Progenitor cell of endocrine pancreas (in vitro differentiated cells): Measurements from ENCODE around the gene HS3ST5. TPM values are rescaled to one million over a fixed set of nuclear protein-coding genes. Genes with fewer than 3 reads are reported as not detected.

Source experiments
- DNase-seq: peaks from one replicate; pipeline ENCODE4 v3.0.0; 2021; ENCODE audit warnings: low spot score; ENCODE audit not compliant: unreplicated experiment
- H3K27ac Mint-ChIP-seq: 2 replicates; pipeline ENCODE4 v1.8.0; 2021; ENCODE audit warnings: mild to moderate bottlenecking, moderate library complexity, mixed read lengths
- H3K27me3 Mint-ChIP-seq: 2 replicates; pipeline ENCODE4 v1.8.0; 2021; ENCODE audit warnings: mixed read lengths
- H3K36me3 Mint-ChIP-seq: 2 replicates; pipeline ENCODE4 v1.8.0; 2022; ENCODE audit warnings: mixed read lengths; ENCODE audit not compliant: insufficient read depth
- H3K4me1 Mint-ChIP-seq: 2 replicates; pipeline ENCODE4 v1.8.0; 2021; ENCODE audit warnings: low read depth, mixed read lengths
- H3K4me3 Mint-ChIP-seq: 2 replicates; pipeline ENCODE4 v1.8.0; 2021; ENCODE audit warnings: low read depth, mild to moderate bottlenecking, moderate library complexity, mixed read lengths
- H3K9me3 Mint-ChIP-seq: 2 replicates; pipeline ENCODE4 v1.8.0; 2021; ENCODE audit warnings: low read depth, mixed read lengths
- long read RNA-seq: library from polyadenylated mRNA; unstranded; transcript quantifications from one replicate; pipeline ENCODE4 v2.0.0, GENCODE V29; 2020
- total RNA-seq: library from RNA; stranded (reverse); gene quantifications from 2 replicates; pipeline ENCODE4 v1.2.1, GENCODE V29; 2021
- TF ChIP-seq, protein P1 (sequence below): fragments of 200-600 bp; sonication (generic); IDR thresholded peaks from one replicate; pipeline ENCODE4 v1.5.0; 2021; ENCODE audit warnings: antibody characterized with exemption, mild to moderate bottlenecking; ENCODE audit not compliant: unreplicated experiment

The HS3ST5 gene, protein sequence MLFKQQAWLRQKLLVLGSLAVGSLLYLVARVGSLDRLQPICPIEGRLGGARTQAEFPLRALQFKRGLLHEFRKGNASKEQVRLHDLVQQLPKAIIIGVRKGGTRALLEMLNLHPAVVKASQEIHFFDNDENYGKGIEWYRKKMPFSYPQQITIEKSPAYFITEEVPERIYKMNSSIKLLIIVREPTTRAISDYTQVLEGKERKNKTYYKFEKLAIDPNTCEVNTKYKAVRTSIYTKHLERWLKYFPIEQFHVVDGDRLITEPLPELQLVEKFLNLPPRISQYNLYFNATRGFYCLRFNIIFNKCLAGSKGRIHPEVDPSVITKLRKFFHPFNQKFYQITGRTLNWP
- 0.31 and 0.95 TPM in 2 replicates for total RNA-seq
- long read RNA-seq, partial matches to known transcripts, result 0 of 2 reads
- long read RNA-seq, other reads (novel, unspliced or antisense), result 2 of 2 reads

DNA sequence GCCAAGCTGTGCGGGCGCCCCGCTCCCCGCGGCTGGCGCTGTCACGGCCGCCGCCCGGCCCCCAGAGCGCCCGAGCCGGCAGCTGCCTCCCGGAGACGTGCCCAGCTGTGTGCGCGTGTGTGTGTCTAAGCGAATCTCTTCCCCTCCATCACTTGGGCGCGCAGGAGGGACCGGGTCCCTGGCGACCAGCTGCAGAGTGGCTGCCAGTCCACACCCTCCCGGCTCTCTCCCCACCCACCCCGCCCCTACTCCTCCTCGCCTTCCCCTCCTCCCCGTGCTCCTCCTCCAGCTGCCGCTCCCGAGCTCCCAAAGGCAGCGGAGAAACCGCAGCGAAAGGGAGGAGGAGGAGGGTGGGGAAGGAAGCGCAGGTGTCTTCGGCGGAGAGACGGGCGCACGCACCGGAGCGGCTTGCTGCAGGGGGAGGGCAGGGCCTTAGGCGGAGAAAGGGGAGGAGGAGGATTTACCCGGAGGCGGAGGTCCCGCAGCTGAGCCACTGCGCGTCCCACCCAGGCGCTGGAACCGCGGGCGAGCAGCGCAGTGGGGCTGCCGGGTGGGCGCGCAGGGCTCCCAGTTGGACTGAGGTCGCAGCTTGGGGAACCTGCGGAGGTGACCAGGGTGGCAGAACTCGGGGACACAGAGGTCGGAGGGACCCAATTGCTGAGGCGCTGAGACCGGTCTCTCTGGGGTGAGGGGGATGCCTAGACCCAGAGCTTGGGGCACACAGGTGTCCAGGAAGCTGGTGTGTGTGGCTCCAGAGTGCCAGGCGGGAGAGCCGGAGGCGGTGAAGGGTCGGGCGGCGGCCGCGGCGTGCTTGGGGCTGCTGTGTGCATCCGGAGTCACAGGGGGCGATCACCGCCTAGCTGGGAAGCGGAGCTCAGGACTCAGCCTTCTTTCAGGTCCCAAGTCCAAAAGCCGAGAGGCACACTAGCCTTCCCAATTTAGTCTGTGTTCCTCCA is at the start of gene HS3ST5:
Gene HS3ST5, minus strand, starts transcription at position 198 of the 956 bp plus-strand sequence. CDS start 280,178 bp downstream, outside the sequence.
- Mint-ChIP-seq H3K27ac (peak within 1 kb of the TSS; percentile 83), H3K27me3 (peaks cover 40% of the 10 kb centered on the region), H3K4me1 (peaks cover 9% of the 10 kb centered on the region), H3K36me3 (no peaks in the 10 kb centered on the region), H3K9me3 (no peaks in the 10 kb centered on the region), H3K4me3 (peak within 1 kb of the TSS; percentile 78)
- TF ChIP-seq, protein P1, sequence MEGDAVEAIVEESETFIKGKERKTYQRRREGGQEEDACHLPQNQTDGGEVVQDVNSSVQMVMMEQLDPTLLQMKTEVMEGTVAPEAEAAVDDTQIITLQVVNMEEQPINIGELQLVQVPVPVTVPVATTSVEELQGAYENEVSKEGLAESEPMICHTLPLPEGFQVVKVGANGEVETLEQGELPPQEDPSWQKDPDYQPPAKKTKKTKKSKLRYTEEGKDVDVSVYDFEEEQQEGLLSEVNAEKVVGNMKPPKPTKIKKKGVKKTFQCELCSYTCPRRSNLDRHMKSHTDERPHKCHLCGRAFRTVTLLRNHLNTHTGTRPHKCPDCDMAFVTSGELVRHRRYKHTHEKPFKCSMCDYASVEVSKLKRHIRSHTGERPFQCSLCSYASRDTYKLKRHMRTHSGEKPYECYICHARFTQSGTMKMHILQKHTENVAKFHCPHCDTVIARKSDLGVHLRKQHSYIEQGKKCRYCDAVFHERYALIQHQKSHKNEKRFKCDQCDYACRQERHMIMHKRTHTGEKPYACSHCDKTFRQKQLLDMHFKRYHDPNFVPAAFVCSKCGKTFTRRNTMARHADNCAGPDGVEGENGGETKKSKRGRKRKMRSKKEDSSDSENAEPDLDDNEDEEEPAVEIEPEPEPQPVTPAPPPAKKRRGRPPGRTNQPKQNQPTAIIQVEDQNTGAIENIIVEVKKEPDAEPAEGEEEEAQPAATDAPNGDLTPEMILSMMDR, result peak; percentile 74
- peak; percentile 63 for DNase-seq

DNA sequence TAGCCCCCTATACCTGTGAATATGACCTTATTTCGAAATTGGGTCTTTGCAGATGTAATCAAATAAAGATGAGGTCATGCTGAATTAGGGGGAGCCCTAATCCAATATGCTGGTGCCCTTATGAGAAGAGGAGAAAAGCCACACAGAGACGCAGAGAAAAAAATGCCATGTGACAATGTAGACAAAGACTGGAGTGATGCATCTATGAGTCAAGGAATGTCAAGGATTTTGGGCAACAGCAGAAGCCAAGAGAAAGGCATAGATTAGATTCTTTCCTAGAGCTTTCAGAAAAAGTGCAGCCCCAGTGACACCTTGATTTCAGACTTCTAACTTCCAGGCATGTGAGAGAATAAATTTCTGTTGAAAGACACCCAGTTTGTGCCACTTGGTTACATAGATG is 47.4 kb upstream of the HS3ST5 start:
- no peaks in the 10 kb centered on the region for H3K27me3 Mint-ChIP-seq

DNA sequence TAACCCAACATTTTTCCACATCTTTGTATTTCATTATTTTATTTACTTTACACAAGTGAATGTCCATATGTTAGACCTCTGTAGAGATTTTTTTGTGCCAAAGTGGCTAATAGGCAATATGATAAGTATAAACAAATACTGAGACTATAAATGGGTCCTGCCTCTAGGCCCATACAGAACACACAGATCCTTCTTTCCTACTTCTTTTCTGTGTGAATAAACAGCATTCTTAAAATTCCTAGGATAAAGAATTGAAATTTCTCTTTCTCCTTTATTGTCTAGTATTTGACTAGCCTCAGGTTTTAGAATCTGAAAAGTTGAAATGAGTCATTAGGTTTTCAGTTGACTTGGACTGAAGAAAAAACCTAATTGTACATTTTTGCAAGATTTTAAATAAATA is 46.3 kb upstream of the HS3ST5 start:
- H3K27ac Mint-ChIP-seq, result no peak overlapping the region
- no peaks in the 10 kb centered on the region for H3K36me3 Mint-ChIP-seq
- no peaks in the 10 kb centered on the region for H3K9me3 Mint-ChIP-seq
- H3K4me1 Mint-ChIP-seq, result no peaks in the 10 kb centered on the region
- no peak overlapping the region for H3K4me3 Mint-ChIP-seq
- TF ChIP-seq, protein P1, result no peak
- no peak for DNase-seq
- H3K27me3 Mint-ChIP-seq, result no peaks in the 10 kb centered on the region

More for the DNA sequence above, 47.4 kb upstream of the HS3ST5 start:
- Mint-ChIP-seq H3K27ac (no peak overlapping the region), H3K36me3 (no peaks in the 10 kb centered on the region), H3K9me3 (no peaks in the 10 kb centered on the region), H3K4me1 (no peaks in the 10 kb centered on the region), H3K4me3 (no peak overlapping the region)
- TF ChIP-seq, protein P1, result no peak
- DNase-seq, result no peak

DNA sequence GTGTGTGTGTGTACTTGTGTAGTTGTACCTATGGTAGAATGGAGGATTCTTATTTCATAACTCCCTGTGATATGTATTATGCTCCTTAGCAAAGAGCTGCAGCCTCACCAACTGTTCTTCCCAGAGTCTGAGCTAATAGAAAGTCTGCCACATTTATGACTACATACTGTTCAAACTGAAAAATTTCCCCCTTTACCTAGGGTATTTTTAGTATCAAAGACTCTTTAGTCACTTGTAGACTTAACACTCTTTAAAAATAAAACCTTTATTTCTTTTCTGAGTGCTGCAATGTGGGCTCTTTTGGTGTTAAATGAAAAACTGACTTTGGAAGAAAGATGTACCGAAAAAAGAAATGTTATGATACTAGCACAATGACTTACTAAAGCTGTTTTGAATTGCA is 39.6 kb upstream of the HS3ST5 start:
- Mint-ChIP-seq H3K27ac (no peak overlapping the region), H3K9me3 (no peaks in the 10 kb centered on the region), H3K4me3 (no peak overlapping the region), H3K4me1 (no peaks in the 10 kb centered on the region), H3K27me3 (no peaks in the 10 kb centered on the region), H3K36me3 (no peaks in the 10 kb centered on the region)
- TF ChIP-seq, protein P1, result no peak
- DNase-seq, result no peak

DNA sequence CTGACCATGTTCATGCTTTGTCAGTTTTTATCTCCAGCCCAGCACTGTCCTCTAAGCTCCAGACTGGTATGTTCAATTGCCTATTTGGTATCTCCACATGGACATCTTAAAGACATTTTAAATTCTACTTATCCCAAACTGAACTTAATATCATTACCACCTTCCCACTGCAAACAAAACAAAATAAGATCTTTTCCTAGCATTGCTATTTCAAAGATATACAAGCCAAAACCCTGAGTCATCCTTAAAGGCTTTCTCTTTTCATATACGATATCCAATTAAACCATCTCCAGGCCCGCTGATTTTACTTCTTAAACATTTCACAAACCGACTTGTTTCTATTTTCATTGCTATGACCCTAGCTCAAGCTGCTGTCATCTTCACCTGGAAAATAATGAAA is 35.1 kb upstream of the HS3ST5 start:
- Mint-ChIP-seq H3K27me3 (no peaks in the 10 kb centered on the region), H3K36me3 (no peaks in the 10 kb centered on the region), H3K27ac (no peak overlapping the region), H3K9me3 (no peaks in the 10 kb centered on the region), H3K4me1 (peaks cover 15% of the 10 kb centered on the region), H3K4me3 (no peak overlapping the region)
- no peak for DNase-seq
- TF ChIP-seq, protein P1, result no peak
